ENCODE results near the gene HPX.

Gene HPX

DNA sequence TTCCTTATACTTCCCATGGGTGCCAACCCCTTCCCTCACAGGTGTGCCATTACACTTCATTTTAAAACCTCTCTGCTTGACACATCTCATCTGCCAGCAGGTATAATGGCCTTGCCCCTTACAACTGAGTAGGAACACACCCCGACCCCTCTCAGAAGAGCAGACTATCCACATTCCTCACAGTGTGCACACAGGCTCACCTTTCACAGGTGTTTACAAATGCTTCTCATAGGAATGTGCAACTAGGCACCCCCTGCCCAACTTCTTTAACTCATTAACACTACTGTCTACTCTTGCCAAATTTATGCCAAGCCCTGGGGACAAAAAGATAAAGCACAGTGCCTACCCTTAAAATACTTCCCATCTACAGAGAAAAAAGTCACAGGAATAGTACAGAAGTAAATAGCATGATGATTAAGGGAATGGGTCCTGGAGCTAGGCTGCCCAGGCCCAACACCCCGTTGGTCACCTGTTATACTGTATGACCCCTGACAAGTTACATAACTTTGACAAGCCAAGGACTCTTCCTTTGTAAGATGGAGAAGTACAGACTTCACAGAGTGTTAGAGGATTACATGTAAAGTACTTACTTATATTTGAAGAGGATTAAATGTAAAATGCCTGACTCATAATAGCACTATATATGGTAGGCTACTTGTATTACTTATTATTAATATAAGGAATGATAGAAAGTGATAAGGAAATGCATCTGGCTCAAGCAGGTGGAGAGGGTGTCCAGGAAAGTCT, 17.7 kb upstream of the HPX start:
- DNase-seq = no peak

DNA sequence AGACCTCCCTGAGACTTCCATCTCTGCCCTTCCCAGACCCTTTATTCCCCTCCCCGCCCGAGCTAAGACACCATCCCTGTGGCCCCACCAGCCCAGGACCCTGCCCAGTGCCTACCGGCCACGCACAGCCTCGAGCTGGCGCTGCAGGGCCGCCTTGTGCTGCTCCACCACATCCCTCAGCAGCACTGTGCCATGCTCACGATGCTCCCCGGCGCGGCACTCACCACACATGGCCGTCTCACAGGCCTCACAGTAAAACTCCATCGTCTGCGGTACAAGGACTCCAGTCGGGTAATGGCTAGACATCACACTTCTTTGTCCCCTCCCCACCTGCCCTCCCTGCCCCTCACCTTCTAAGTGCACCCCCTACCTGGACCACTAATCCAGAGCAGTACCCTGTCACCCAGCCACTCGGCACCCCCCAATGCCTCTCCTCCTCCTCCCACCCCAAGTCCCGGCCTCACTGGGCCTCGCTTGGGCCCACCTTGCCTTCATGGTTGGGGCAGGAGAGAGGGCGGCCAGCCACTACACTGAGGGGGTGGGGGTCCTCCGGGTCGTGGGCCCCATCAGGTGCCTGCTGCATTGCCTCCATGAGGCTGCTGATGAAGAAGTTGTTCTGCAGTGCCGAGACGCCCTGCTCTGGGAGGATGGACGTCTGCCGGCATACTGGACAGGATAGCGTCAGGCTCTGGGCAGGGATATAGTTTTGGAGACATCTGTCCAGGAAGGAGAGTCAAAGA, 17.0 kb upstream of the HPX start:
- DNase-seq = no peak

DNA sequence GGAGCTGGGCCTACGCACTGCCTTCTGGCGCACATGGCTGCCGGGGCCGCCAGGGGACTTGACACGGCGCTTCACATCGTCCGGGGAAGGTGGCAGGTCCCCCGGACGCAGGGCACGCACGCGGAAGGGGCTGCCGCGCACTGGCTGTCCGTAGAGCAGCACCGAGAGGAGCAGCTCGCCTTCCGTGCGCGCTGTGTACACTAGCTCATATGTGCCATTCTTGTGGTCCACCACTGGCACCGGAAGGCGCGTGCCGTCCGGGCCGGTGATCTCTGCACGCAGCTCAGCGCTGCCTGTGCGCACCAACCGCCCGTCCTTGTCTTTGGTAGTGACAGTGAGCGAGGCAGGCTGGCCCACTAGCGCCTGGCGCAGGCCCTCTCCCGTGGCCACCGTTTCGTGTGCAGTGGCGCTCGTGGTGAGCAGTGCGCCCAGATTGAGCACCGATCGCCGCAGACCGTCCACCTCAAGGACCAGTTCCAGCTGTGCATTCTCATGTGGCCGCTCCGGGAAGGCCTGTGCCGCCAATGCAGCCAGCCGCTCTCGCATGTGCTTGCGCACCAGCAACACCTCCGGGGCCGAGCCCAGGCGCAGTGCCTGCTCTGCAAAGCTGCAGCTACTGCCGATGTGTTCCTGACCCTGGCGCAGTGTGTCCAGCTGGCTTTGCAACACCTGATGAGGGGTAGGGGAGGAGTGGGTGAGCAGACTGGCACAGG, 15.7 kb upstream of the HPX start:
- DNase-seq = no peak

DNA sequence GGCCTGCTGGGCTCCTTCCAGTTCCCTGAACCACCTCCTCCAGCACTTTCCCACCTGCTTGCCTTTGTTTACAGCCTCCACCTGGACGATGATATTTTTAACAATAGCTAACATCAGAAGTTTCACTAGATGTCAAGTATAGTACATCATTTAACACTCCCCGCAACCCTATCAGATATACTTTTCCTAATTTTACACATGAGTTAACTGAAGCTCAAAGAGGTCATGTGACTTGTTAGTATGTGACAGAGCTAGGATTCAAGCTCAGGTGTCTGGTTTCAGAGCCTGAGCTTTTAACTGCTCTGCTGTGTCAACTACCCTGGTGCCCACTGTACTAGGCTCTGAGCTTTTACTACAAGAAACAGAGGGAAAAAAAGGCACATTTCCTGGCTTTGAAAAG, 14.3 kb upstream of the HPX start:
- no peak for DNase-seq

DNA sequence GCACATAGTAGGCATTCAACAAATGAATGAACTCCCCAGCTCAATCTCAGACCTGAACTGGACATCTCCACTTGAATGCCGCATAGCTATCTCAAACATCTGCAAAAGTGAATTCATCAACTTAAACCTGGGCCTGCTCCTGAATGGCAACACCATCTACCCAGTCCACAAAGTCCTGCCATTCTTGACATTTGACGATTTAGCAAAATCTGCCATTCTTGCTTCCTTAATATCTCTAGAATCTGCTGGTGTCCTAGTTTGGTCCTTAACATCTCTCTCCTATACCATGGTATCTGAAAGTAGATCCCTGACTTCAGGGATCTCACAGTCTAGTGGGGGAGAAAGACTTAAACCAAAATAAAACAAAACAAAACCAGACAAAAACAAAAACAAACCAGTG, 12.4 kb upstream of the HPX start:
- no peak for DNase-seq

DNA sequence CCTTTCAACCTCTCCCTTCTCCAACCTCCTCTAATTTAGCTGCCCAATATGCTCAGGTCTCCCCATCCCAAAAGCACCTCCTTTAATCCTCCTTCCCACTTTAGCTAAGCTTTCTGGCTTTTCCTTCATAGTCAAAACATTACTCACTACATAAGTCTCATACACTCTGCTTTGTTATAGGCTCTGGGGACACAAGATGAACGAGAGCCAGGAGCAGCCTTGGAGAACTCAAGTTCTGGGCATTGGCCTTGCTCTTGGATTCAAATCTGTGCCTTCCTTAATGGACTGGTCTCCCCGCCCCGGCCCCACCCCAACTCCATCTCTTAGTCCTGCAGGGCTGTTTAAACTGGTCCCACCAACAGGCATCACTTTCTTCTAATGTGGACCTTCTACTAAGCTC, 11.4 kb upstream of the HPX start:
- no peak for DNase-seq

DNA sequence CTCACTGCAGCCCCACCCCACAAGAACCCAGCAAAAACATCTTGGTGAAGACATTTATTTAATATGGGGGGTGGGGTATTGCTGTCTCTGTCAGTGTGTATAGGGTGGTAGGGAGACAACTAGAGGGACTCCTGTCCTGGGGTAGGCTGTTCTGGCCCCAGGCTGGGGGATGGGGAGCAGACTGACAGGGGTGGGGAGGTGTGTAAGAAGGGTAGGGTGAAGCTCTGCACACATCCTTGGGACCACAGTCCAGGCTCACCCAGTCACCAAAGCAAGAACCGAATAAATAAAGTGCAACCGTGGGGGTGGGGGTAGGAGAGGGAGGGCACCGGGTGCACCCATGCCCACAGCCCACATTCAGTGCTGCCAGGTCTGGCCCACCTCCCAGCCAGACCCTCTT, 7.8 kb upstream of the HPX start:
- DNase-seq = no peak

DNA sequence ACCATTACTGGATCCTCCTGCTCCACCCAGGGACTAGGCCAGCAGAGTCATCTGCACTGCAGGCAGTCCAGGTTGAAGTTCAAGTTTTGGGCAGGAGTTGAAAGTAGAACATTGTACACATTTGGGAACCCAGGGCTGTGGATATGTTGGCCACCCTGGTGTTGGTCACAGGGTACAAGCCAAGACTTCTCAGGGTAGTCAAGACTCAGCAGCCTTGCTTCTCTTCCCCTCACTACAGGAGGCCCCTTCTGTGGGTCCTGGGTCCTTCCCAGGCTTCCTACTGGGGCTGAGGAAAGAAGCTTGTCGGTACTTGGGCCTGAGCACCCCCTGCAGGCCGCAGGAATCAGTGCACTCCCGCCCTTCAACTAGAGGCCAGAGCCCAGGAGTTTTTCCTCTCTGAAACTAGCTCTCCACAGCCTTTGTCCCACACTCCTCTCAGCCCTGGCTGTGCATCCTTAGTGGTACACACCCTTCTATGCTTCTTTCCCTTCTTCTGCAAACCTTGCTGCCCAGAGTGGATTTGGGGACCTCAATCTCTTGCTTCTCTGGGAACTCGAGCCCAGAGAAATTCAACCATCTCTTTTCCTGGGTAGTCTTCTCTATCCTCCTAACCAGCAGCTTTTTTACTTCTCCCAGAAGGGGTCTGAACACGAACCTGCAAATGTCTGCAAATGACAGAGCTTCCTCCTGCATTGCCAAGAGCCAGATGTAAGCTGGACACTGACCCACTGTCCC, 2.6 kb upstream of the HPX start:
- peak; percentile 26 for DNase-seq

DNA sequence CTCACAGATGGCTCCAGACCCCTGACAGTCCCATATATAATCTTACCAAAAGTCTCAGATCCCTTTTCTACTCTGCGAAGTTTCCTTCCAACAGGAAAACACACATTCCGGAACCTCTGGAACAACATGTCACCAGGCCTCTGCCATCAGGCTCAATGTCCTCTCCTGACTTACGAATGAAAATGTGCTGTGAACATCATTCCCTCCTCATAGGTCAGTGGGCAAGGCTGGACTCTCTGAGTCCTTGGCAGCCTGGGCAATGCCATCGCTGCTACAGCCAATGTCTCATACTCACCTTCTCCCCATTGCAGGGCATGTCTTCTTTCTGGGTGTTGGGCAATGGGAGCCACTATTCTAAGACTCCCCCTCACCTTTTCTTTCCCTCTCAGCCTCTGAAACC, 1.7 kb upstream of the HPX start:
- no peak for DNase-seq

DNA sequence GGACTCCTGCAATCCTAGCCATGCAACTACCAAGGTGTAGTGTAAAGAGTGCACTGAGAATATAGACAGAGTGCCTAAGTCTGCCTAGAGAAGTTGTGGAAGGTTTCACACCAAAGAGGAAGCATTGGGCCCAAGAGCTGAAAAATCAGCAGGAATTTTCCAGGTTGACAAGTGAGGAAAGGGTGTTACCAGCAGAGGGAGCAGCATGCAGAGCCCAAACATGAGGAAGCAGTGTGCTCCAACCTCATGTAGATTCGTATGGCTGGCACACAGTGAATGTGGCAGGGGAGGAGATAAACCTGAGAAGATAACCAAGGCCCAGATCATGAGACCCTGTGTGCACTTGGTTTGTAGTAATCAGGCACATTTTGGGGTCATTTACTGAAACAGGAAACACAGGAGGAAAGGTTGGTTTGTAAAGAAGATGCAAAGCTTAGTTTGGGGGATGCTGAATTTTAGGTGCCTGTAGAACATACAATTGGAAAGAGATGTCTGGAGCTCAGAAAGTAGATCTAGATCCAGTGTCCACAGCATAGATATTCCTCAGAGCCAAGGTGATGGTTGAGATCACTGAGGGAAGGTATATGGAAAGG, 1.7 kb downstream of the HPX start:
- DNase-seq = peak; percentile 55

DNA sequence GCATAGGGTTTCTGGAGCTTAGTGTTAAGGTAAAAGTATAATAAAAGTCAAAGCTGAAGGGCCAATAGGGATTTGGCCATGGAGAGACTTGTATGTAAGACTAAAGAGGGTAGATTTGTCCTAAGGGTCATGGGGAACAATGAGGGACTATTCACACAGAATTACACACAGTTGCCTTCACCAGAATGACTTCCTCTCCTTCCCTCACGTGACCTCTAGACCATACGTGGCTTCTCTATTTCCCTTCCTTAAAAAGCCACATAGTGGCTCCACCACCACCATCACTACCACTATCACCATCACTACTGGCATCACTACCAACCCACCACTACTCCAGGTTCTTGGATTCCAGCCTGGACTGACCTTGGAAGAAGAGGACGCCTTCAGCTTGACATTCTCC, 2.8 kb downstream of the HPX start:
- no peak for DNase-seq

DNA sequence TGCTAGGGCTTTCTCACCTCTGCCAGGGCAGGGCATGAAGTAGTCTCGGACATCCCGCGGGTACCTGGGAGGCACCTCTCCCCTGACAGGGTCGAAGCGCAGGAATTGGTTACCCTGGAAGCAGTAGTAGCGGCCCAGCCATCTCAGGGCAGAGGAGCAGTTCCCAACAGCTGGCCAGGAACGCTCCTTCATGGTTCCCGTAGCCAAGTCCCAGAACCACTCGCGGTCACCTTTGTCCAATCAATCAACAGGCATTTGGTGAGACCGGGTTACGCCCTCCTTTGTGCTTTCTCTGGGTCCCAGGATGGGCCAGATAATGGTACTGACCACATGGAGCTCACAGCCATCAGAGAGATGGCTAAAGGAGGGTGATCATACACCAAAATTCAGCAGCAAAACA, 3.4 kb downstream of the HPX start:
- no peak for DNase-seq

DNA sequence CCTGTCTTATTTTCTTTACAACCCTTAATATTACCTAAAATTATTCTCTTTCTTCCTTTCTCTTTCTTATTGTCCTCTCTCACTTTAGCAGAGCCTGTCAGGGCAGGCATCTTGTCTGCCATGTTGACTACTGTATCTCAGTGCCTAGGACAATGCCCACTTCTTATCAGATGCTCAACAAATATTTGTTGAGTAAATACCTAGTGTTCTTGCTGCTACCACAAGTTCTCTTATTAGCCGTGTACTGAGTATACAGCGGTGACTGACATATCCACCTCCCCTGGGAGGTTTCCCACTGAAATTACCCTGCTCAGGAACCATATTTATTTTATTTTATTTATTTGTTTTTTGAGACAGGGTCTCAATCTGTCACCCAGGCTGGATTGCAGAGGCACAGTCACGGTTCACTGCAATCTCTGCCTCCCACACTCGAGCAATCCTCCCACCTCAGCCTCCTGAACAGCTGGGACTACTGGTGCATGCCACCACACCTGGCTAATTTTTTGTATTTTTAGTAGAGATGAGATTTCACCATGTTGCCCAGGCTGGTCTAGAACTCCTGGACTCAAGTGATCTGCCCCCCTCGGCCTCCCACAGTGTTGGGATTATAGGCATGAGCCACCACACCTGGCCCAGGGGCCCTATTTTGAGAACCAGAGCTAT, 6.7 kb downstream of the HPX start:
- no peak for DNase-seq

DNA sequence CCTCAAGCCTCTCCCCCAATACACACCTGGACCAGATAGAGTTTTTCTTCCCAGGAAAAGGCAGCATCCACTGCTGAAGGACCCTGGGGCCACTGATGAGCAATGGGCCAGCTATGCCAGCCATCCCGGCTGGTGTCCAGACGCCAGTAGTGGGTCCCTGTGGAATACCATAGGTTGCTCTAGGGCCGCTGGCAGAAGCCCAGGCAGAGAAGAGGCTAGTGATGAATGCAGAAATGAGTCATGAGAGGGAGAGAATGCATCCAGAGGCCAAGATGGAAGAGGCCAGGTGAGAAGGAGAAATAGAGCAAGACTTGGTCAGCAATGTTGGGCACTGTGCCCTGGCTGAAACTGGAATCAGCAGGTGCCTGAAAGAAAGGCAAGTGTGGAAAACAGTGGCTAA, 8.9 kb downstream of the HPX start:
- DNase-seq = no peak

DNA sequence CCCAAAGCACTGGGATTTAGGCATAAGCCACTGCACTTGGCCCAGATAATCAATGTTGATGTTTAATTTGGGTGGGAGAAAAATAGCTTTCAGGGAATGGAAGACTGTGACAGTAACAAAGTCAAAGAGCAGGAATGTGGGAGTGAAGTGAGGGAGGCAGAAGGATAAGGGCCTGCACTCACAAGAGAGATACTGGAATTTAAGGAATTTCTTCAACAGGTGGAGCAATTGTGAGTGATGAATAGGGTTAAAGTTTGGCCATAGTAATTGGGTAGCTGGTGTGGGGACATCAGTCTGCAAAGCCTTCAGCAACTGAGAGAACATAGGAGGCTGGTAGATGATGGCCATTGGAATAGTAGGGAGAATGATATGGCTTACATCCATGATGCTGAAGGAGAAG, 13.3 kb downstream of the HPX start:
- no peak for DNase-seq

DNA sequence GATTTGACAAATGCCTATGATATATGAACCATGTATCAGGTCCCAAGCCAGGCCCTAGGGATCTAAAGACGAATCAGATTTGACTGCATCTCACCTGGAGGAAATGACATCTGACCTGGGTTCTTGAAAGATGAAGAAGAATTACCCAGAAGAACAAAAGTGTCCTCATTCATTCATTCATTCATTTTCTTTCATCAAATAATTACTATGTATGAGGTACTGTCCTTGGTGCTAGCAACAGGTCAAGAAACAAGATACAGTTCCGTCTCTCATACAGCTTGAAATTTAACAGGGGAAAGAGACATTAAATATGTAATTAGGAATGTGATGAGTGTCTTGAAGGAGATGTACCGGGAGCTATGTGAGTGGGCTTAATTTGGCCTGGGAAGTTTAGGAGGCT, 20.1 kb downstream of the HPX start:
- no peak for DNase-seq

DNA sequence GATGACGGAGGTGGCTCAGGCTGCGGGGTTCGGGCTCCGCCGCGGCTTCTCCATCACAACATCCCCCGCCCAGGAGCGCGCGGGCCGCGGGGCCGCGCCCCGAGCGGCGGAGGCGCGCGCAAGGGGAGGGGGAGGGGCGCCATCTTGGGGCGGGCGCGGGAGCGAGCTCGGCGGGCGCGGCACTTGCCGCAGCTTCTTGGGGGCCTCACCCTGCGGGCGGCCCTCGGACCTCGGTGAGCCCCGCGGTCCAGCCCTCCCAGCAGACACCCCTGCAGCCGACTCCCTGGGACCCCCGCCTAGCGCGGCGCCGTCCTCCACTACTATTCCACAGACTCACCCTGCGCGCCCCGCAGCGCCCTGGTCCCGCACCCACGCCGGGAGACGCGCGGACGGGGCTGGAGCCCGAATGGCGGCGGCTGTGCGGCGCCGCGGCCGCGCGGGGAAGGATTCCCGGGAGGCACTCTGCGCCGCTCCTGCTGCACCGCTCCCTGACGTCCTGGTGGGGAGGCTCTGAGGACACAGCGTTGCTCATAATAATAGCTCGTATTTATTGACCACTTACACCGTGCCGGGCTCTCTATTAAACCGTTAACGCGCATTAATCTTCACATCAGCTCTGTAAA, 21.7 kb downstream of the HPX start, which contains the start of gene APBB1:
APBB1 (minus strand) TSS at position 86 of the 623 bp plus-strand sequence. CDS start 7,747 bp downstream, outside the sequence.
- DNase-seq = peak; percentile 59

DNA sequence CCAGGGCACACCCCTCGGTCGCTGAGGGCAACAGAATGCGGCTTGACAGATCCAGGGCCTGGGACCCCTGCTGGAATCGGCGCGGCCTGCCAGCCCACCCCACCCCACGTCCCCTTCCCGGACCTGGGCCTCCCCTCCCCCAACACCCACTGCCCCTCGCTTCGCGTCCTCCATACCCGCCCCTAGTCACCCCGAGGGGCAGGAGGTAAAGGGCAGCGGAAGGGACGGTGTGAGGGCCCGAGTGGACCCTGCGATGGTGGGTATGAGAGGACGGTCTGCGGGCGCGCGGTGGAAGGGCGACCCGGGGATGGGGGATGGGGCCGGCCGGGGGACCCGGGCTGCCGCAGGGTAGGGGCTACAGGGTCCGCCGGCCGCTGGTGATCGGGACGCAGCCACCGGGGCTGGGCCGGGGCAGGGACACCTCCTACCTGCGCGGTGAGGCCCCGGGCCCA, 22.2 kb downstream of the HPX start:
- no peak for DNase-seq

DNA sequence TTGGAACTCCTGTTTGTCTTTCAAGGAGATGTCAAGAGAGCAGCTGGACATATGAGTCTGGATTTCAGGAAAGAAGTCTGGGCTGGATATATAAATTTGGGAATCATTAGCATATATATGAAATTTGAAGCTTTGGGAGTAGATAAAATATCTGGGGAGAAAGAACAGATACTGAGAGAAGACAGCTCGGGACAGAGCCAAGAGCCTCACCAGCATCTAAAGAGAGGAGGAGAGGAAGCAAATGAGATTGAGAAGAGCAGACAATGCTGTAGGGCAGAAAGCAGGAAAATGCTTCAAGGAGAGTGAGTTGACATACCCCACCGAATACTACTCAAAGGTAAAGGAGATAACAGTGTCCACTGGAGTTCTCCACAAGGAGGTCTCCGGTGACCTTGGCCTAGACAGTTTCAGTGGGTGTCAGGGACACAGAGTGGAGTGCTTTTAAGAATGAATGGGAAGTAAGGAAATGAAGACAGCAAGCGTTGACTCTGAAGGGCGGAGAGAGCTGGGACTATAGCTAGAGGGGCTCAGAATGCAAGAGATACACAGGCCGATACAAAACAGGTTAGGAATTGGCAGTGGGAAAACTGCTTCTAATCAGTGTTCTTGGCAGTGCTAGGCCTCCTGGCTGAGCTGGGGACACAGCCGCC, 22.8 kb downstream of the HPX start:
- DNase-seq = no peak

DNA sequence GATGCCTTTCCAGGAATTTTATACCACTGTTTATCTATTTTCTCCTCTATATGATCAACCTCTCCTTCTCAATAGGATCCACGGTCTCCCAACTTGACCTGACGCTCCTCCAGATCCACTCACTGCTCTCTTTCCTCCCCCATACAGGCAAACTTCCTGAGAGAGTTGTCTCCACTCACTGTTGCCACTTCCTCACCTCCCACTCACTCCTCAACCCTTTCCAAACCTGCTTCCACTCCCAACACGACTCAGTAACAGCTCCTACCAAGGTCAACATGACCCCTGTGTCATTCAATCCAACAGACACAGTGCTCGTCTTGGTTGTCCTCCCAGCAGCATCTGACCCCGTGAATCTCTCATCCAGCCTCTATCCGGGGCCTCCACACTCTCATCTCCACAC, 25.0 kb downstream of the HPX start:
- DNase-seq = no peak

DNA sequence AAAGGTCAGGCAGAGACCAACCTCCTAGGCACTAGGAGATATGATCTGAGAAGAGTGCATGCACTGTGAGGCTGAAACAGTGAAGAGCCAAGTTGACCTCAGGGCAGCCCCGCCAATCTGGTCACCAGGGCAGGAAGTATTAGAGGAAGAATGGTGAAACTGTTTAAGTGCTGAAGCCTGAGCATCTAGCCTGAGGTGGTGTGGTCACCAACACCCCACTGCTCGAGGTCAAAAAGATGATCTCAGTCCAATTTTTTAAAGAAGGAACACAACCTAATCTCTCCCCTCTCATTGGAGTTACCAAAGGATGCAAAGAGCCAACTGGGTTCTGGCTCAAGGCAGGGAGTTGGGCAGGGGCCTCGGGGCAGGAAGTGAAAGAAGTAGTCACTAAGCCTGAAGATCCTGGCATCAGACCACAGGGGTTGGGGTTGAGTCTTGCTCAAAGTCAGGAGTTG, 25.9 kb downstream of the HPX start:
- DNase-seq = no peak

Measured in NCI-H1092 treated with DMSO at 0.1 percent for 48 hours (cell line).